ENCODE results near the gene RASD1.

GRCh38 chr17:17507465-17508011, 11.3 kb upstream of the RASD1 start:
- TF ChIP-seq, protein P1, sequence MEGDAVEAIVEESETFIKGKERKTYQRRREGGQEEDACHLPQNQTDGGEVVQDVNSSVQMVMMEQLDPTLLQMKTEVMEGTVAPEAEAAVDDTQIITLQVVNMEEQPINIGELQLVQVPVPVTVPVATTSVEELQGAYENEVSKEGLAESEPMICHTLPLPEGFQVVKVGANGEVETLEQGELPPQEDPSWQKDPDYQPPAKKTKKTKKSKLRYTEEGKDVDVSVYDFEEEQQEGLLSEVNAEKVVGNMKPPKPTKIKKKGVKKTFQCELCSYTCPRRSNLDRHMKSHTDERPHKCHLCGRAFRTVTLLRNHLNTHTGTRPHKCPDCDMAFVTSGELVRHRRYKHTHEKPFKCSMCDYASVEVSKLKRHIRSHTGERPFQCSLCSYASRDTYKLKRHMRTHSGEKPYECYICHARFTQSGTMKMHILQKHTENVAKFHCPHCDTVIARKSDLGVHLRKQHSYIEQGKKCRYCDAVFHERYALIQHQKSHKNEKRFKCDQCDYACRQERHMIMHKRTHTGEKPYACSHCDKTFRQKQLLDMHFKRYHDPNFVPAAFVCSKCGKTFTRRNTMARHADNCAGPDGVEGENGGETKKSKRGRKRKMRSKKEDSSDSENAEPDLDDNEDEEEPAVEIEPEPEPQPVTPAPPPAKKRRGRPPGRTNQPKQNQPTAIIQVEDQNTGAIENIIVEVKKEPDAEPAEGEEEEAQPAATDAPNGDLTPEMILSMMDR (IDR thresholded peaks at IDR 0.05; ENCODE audit: poor library complexity): no peak
- TF ChIP-seq EZH2phosphoT487 (IDR thresholded peaks at IDR 0.05; ENCODE audit: low read depth, severe bottlenecking, unreplicated experiment): no peak
